GM12878 (cell line): ENCODE results near the gene PRR5L. TPM values are rescaled to one million over a fixed set of nuclear protein-coding genes. Genes with fewer than 3 reads are reported as not detected.
A peak's percentile ranks its signal among the peaks of the same experiment; 100 is the strongest.

Experiments used
- E4F1 ChIP-seq: fragments of 450-650 bp; IDR thresholded peaks from 2 replicates; pipeline ENCODE4 v1.6.1; 2018; ENCODE audit warnings: borderline replicate concordance, mild to moderate bottlenecking; ENCODE audit not compliant: partially characterized antibody
- EP300 ChIP-seq, 2 experiments: fragments of 150-350 bp in 1 of 2; IDR thresholded peaks; 2 replicates each; pipeline ENCODE4 v1.6.1; 2011 to 2012; ENCODE audit warnings: low read depth in 2 of 2, low read length in 2 of 2, borderline replicate concordance in 1 of 2, improper control_type of control experiment in 1 of 2, inconsistent platforms in 1 of 2; ENCODE audit not compliant: control insufficient read depth in 1 of 2
- KDM1A ChIP-seq: fragments of 200-600 bp; sonication (generic); IDR thresholded peaks from 2 replicates; pipeline ENCODE4 v1.6.1; 2016; ENCODE audit warnings: borderline replicate concordance
- NR2F1 ChIP-seq: fragments of 450-650 bp; conservative IDR thresholded peaks from 2 replicates; pipeline ENCODE4 v1.6.1; 2017; ENCODE audit warnings: mild to moderate bottlenecking
- RELA ChIP-seq: fragments of 450-650 bp; IDR thresholded peaks from 2 replicates; pipeline ENCODE4 v1.8.0; 2014; ENCODE audit warnings: borderline replicate concordance; ENCODE audit not compliant: partially characterized antibody
- RELB ChIP-seq: fragments of 450-650 bp; IDR thresholded peaks from 2 replicates; pipeline ENCODE4 v1.6.1; 2017; ENCODE audit warnings: low read depth, mild to moderate bottlenecking, moderate library complexity
- RFX5 ChIP-seq: IDR thresholded peaks from 2 replicates; pipeline ENCODE4 v1.6.1; 2011; ENCODE audit warnings: low read depth, low read length, improper control_type of control experiment
- SMARCA5 ChIP-seq: fragments of 450-650 bp; IDR thresholded peaks from 2 replicates; pipeline ENCODE4 v1.6.1; 2017; ENCODE audit warnings: mild to moderate bottlenecking
- ZBTB33 ChIP-seq: fragments of 450-650 bp; IDR thresholded peaks from 2 replicates; pipeline ENCODE4 v1.6.1; 2017; ENCODE audit warnings: mild to moderate bottlenecking
- polyA plus RNA-seq, 11 experiments: library from polyadenylated mRNA; depleted of rRNA in 4 of 11; unstranded in 6 of 11; stranded (reverse) in 5 of 11; fragments of >200 nt; fragmentation: Nextera tagmentation in 4 of 11; fragmentation: Illumina TruSeq in 1 of 11; extraction: Ambion mirVana in 4 of 11; extraction: Trizol in 1 of 11; gene quantifications; 1 replicate in 1 of 11; 2 replicates in 10 of 11; pipeline versions ENCODE4 v1.2.1 to v1.2.3, GENCODE V29; 2011 to 2016; ENCODE audit warnings: inconsistent platforms in 2 of 11, missing spikeins in 2 of 11, low read depth in 1 of 11
- total RNA-seq, 4 experiments: library from RNA; depleted of rRNA in 3 of 4; stranded (reverse); fragments of >200 nt in 3 of 4; fragmentation: Illumina TruSeq in 1 of 4; extraction: Trizol in 1 of 4; gene quantifications; 2 replicates each; pipeline versions ENCODE4 v1.2.1 to v1.2.3, GENCODE V29; 2013 to 2021
- TF ChIP-seq, protein P1 (sequence below): IDR thresholded peaks from 2 replicates; pipeline ENCODE4 v1.6.1; 2012; ENCODE audit warnings: low read depth, low read length, improper control_type of control experiment

PRR5L gene
- total and polyA plus RNA-seq, 10 of the 15 experiments (the other 5 are each of a cell fraction or from before 2014, with no cell fraction given) = 0.11 to 4.2 (median 0.67) TPM; not detected in 1

- TF ChIP-seq SMARCA5 (peak; percentile 44; the same call in 1 of the 2 replicates), EP300 (IDR thresholded peaks at IDR 0.05; ENCODE audit: borderline replicate concordance in 1 of 2, control insufficient read depth in 1 of 2, low read depth in 2 of 2, low read length in 2 of 2) (peak in 1 of 2 experiments; percentile 65; a peak in 2 of 4 replicates), NR2F1 (peak; percentile 9; the same call in 1 of the 2 replicates), RELB (peak; percentile 72; the same call in 1 of the 2 replicates), RELA (peak; percentile 49), KDM1A (no peak), E4F1 (no peak), ZBTB33 (no peak), RFX5 (no peak)
- TF ChIP-seq, protein P1, sequence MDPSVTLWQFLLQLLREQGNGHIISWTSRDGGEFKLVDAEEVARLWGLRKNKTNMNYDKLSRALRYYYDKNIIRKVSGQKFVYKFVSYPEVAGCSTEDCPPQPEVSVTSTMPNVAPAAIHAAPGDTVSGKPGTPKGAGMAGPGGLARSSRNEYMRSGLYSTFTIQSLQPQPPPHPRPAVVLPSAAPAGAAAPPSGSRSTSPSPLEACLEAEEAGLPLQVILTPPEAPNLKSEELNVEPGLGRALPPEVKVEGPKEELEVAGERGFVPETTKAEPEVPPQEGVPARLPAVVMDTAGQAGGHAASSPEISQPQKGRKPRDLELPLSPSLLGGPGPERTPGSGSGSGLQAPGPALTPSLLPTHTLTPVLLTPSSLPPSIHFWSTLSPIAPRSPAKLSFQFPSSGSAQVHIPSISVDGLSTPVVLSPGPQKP = no peak
These were observed 16.8 kb downstream of the PRR5L start (continued) for GRCh38 chr11:36312611-36313472.
